KMS-11 (cell line): ENCODE data around the gene FAM210A.

Source experiments
- H2AFZ ChIP-seq: fragments of 200-600 bp; sonication (generic); 2 replicates; pipeline ENCODE4 v1.6.1; 2016; ENCODE audit warnings: antibody characterized with exemption, mixed run types, low read depth
- H3K27ac ChIP-seq: fragments of 200-600 bp; sonication (generic); 2 replicates; pipeline ENCODE4 v1.6.1; 2016; ENCODE audit warnings: mild to moderate bottlenecking, mixed run types
- H3K27me3 ChIP-seq: fragments of 200-600 bp; sonication (generic); 2 replicates; pipeline ENCODE4 v1.6.1; 2017; ENCODE audit warnings: mild to moderate bottlenecking, low read depth, mixed run types, moderate library complexity; ENCODE audit not compliant: insufficient read depth
- H3K36me3 ChIP-seq: fragments of 200-600 bp; sonication (generic); 2 replicates; pipeline ENCODE4 v1.6.1; 2017; ENCODE audit warnings: mild to moderate bottlenecking, mixed run types; ENCODE audit not compliant: insufficient read depth
- H3K4me1 ChIP-seq: fragments of 200-600 bp; sonication (generic); 2 replicates; pipeline ENCODE4 v1.6.1; 2016; ENCODE audit warnings: mild to moderate bottlenecking, low read depth, mixed run types; ENCODE audit not compliant: poor library complexity, severe bottlenecking
- H3K4me2 ChIP-seq: fragments of 200-600 bp; sonication (generic); 2 replicates; pipeline ENCODE4 v1.7.0; 2016; ENCODE audit warnings: mild to moderate bottlenecking, mixed run types
- H3K4me3 ChIP-seq: fragments of 200-600 bp; sonication (generic); IDR thresholded peaks from 2 replicates; pipeline ENCODE4 v1.6.1; 2017; ENCODE audit warnings: low read depth, low read length, mixed read lengths; ENCODE audit not compliant: insufficient read depth
- H3K79me2 ChIP-seq: fragments of 200-600 bp; sonication (generic); 2 replicates; pipeline ENCODE4 v1.6.1; 2016; ENCODE audit warnings: low read depth, mixed run types; ENCODE audit not compliant: insufficient read depth
- H3K9ac ChIP-seq: fragments of 200-600 bp; sonication (generic); 2 replicates; pipeline ENCODE4 v1.6.1; 2016; ENCODE audit warnings: mild to moderate bottlenecking, mixed run types
- H4K20me1 ChIP-seq: fragments of 200-600 bp; sonication (generic); 2 replicates; pipeline ENCODE4 v1.6.1; 2016; ENCODE audit warnings: mild to moderate bottlenecking, mixed run types; ENCODE audit not compliant: insufficient read depth
- TF ChIP-seq, protein P1 (sequence below): fragments of 200-600 bp; sonication (generic); conservative IDR thresholded peaks from 2 replicates; pipeline ENCODE4 v1.6.1; 2017; ENCODE audit warnings: low read depth, mild to moderate bottlenecking, antibody characterized with exemption, low read length, moderate library complexity, mixed read lengths

The FAM210A gene

DNA sequence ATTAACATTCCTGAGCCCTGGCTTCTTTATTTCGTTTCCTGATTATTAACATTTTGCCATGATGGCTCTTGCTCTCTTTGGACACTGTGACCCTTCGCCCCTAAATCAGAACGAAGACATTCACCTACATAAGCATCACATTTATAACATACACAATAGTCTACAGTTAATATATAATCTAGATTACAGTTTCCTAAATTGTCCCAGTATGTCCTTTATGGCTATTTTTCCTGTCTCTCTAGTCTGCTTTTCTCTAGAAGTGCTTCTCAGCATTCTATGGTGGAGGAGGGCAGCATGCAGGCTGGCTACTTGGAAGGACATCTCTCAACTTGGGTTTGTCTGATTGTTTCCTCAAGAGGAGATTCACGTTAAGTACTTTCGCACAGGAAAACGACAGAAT is 49.9 kb downstream of the FAM210A start:
- TF ChIP-seq, protein P1, sequence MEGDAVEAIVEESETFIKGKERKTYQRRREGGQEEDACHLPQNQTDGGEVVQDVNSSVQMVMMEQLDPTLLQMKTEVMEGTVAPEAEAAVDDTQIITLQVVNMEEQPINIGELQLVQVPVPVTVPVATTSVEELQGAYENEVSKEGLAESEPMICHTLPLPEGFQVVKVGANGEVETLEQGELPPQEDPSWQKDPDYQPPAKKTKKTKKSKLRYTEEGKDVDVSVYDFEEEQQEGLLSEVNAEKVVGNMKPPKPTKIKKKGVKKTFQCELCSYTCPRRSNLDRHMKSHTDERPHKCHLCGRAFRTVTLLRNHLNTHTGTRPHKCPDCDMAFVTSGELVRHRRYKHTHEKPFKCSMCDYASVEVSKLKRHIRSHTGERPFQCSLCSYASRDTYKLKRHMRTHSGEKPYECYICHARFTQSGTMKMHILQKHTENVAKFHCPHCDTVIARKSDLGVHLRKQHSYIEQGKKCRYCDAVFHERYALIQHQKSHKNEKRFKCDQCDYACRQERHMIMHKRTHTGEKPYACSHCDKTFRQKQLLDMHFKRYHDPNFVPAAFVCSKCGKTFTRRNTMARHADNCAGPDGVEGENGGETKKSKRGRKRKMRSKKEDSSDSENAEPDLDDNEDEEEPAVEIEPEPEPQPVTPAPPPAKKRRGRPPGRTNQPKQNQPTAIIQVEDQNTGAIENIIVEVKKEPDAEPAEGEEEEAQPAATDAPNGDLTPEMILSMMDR = no peak
- H4K20me1 ChIP-seq = no peaks in the 10 kb centered on the region

DNA sequence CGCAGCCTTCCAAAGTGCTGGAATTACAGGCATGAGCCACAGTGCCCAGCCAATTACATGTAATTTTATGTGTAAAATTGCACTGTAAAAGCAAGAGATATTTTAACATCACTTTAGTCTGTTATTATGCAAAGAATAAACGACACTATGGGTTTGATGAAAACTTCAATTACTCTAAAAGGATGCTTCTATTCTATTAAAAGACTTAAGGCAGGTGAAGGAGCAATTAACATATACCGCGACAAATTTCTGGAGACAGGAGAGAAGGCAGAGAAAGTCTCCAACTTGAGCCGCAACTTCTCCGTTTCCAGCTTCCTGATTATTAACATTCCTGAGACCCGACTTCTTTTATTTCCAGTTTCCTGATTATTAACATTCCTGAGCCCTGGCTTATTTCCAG is 53.7 kb downstream of the FAM210A start:
- Histone ChIP-seq H3K27me3 (no peaks in the 10 kb centered on the region), H3K36me3 (no peaks in the 10 kb centered on the region), H3K4me2 (no peak overlapping the region), H3K4me1 (no peaks in the 10 kb centered on the region), H2AFZ (no peak overlapping the region), H3K27ac (no peak overlapping the region), H3K9ac (no peak overlapping the region), H3K79me2 (no peaks in the 10 kb centered on the region), H4K20me1 (no peaks in the 10 kb centered on the region), H3K4me3 (no peak overlapping the region)
- TF ChIP-seq, protein P1 = no peak

More for the DNA sequence above, 49.9 kb downstream of the FAM210A start:
- H3K9ac ChIP-seq = no peak overlapping the region
- H2AFZ ChIP-seq = no peak overlapping the region
- no peaks in the 10 kb centered on the region for H3K36me3 ChIP-seq
- no peaks in the 10 kb centered on the region for H3K27me3 ChIP-seq
- H3K4me3 ChIP-seq = no peak overlapping the region
- no peaks in the 10 kb centered on the region for H3K4me1 ChIP-seq
- no peak overlapping the region for H3K27ac ChIP-seq
- H3K79me2 ChIP-seq = no peaks in the 10 kb centered on the region
- H3K4me2 ChIP-seq = no peak overlapping the region

DNA sequence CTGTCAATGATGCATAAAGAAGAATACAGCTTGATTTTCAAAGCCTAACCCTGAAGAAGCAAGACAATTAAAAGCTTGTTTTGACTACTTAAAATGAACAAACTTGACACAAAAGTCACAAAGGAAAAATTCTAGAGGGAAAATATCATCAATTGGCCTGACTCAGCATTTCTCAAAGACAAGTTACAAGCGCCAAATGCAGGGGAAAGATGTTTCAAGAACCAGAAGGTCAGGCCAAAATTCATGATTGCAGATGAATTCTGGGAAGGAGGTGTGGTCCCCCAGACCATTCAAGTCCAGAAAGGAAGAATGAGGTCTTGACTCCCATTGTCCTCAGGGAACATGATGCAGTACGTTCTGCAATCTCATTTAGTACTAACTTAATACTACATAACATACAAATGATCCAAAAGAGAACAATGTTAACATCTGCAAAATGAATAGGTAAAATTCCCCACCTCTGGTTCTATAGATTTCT is 64.5 kb downstream of the FAM210A start:
- H3K27ac ChIP-seq = no peak overlapping the region
- H3K9ac ChIP-seq = no peak overlapping the region
- no peaks in the 10 kb centered on the region for H3K79me2 ChIP-seq
- TF ChIP-seq, protein P1 = no peak
- H3K4me2 ChIP-seq = no peak overlapping the region
- no peaks in the 10 kb centered on the region for H3K4me1 ChIP-seq
- H4K20me1 ChIP-seq = no peaks in the 10 kb centered on the region
- no peak overlapping the region for H2AFZ ChIP-seq
- H3K27me3 ChIP-seq = no peaks in the 10 kb centered on the region
- no peaks in the 10 kb centered on the region for H3K36me3 ChIP-seq
- H3K4me3 ChIP-seq = no peak overlapping the region

DNA sequence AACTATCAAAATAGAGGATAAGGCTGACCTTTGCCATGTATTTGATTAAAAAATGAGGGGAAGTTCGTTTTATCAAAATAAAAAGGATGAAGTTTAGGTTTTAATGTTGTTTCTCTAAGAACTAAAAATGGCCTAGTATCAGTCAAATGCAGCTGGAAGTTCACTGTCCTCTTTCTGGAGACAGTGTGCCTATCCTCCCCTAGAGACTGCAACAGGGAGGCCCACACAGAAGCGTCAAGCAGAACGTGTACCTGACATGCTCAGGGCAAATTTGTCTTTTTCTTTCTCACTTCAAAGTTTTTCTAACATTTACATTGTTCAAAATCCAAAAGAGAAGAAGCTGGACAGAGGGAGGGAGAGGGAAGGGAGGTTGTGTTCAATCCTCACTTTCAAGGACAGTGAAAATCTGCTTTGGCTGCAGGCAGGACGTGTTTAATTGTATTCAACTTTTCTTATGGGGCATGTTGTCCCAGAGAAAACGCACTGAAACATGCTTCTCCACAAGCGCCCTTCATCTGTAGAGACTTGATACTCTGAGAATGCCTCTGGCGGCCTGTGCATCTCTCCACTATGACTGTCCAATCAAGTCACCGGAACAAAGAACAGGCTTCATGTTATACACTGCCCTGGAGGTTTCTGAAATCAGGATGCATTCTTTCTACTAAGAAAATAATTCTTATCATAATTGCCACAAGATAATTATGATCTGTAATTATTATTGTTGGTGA is 65.1 kb downstream of the FAM210A start:
- Histone ChIP-seq H3K9ac (no peak overlapping the region), H3K27me3 (no peaks in the 10 kb centered on the region)

More for the DNA sequence above, 65.1 kb downstream of the FAM210A start:
- TF ChIP-seq, protein P1 = no peak
- H2AFZ ChIP-seq = no peak overlapping the region
- no peaks in the 10 kb centered on the region for H3K4me1 ChIP-seq
- H3K27ac ChIP-seq = no peak overlapping the region
- no peaks in the 10 kb centered on the region for H4K20me1 ChIP-seq
- no peaks in the 10 kb centered on the region for H3K36me3 ChIP-seq
- no peak overlapping the region for H3K4me2 ChIP-seq
- no peak overlapping the region for H3K4me3 ChIP-seq
- H3K79me2 ChIP-seq = no peaks in the 10 kb centered on the region
